Superior temporal gyrus (tissue), 1 donor: ENCODE measurements around the gene TCF7L1.

Source experiments
- DNase-seq: peaks from one replicate; pipeline ENCODE4 v3.0.0-alpha.2; 2016; ENCODE audit errors: extremely low spot score

TCF7L1 gene

GRCh38 chr2:85164145-85164569 lies 31.0 kb downstream of the TCF7L1 start:
- no peak for DNase-seq

DNA sequence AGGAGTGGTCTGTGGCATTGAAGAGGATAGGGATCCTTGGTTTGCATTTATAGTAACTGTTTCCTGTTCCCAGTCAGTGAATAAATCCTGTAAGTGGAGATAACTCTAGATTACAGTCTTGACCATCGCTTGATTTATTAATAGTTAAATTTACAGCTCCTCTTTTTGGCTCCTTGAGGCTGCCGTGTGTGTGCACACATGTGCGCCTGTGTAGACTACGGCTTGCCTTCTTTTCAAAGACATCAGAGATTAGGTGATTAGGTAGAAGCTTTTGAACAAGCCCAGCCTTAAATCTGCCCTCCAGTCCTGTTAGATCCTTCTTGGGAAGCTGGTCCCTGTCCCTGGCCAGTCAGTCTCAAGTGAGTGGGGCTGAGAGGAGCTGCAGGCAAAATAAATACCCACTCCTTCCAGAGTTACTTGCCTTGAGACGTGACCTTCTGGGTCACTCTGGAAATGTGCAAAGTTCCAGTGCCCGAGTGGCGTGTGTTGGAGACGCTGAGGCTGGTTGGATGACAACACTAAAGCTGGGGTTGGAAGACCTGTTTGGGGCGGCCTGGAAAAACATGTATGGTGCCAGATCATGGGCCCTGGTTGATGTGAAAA lies 32.0 kb downstream of the TCF7L1 start:
- no peak for DNase-seq

GRCh38 chr2:85166021-85166420 lies 32.8 kb downstream of the TCF7L1 start:
- DNase-seq = no peak

- no peak for DNase-seq
These were observed 34.3 kb downstream of the TCF7L1 start for GRCh38 chr2:85167479-85167878.

GRCh38 chr2:85168942-85169341 lies 35.8 kb downstream of the TCF7L1 start:
- DNase-seq = no peak

- no peak for DNase-seq
These were observed 36.4 kb downstream of the TCF7L1 start for GRCh38 chr2:85169581-85169980.

- DNase-seq = no peak
These were observed 37.8 kb downstream of the TCF7L1 start for GRCh38 chr2:85170938-85171475.

GRCh38 chr2:85171916-85172315 lies 38.7 kb downstream of the TCF7L1 start:
- DNase-seq = no peak

- DNase-seq = no peak
These were observed 40.7 kb downstream of the TCF7L1 start for GRCh38 chr2:85173909-85174308.

- no peak for DNase-seq
These were observed 41.8 kb downstream of the TCF7L1 start for GRCh38 chr2:85174943-85175342.

- no peak for DNase-seq
These were observed 42.4 kb downstream of the TCF7L1 start for GRCh38 chr2:85175369-85176299.

DNA sequence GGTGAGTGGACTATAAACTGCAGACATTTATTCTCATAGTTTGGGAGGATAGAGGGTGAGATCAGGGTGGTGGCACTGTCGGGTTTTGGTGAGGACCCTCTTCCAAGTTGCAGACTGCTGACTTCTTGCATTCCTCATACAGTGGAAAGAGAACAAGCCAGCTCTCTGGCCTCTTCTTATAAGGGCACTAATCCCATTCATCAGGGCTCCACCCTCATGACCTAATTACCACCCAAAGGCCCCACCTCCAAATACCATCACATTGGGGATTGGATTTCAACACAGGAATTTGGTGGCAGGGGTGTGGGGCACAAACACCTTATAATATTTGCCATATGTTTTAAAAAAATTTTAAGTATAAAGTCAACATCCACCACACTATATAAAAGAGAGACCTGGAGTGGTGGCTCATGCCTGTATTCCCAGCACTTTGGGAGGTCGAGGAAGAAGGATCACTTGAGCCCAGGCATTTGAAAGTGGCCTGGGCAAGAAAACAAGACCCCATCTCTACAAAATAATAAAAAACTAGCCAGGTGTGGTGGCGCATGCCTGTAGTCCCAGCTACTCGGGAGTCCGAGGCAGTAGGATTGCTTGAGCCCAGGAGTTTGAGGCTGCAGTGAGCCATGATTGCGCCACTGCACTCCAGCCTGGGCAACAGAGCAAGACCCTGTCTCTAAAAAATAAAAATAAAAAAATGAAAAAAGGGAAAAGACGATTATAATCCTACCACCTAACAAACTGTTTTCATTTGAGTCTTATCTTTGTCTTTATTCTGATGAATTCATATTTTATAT lies 44.0 kb downstream of the TCF7L1 start:
- no peak for DNase-seq

- no peak for DNase-seq
These were observed 45.0 kb downstream of the TCF7L1 start for GRCh38 chr2:85178154-85178553.

GRCh38 chr2:85178980-85179411 lies 45.8 kb downstream of the TCF7L1 start:
- no peak for DNase-seq

DNA sequence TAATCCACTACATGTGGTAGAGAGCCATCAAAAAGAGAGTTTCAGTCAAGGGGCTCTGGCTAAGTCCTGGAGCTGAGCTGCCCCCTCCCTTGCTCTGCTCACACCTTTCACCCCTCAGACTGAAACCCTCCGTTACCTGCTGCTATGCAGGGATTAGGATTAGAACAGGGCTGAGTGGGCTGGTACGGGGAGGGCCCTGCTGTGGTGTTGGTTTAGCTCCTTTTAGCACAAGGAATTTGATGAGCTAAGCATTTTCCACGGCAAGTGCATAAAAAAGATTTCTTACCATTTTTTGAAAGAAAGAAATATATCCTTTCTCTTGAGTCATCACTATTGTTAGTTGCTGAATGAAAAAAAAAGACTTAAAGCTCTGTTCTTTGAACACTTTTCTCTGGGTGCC lies 46.3 kb downstream of the TCF7L1 start:
- no peak for DNase-seq

- no peak for DNase-seq
These were observed 47.3 kb downstream of the TCF7L1 start for GRCh38 chr2:85180322-85181133.

DNA sequence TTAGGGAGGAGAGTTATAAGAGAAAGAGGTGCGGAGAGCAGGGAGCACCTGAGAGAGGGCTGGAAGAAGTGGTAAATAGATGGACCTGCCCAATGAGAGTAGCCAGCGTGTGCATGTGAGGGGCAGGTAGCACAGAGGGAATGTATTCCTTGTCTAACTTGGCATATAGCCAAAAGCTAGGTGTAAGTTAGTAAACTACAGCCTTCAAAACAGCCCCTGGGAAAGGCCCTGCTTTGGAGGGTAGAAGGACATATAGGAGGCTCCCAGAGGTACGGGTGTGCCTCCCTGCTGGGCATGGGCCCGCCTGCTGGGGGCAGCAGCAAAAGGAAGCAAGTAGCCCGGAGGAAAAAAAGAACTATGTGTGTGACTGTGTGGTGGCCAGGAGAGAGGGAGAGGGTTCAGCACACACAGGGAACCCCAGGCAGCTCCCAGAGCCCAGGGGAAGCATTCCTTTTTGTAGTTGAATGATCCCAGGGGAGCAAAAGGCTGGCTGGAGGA lies 48.0 kb downstream of the TCF7L1 start:
- no peak for DNase-seq

DNA sequence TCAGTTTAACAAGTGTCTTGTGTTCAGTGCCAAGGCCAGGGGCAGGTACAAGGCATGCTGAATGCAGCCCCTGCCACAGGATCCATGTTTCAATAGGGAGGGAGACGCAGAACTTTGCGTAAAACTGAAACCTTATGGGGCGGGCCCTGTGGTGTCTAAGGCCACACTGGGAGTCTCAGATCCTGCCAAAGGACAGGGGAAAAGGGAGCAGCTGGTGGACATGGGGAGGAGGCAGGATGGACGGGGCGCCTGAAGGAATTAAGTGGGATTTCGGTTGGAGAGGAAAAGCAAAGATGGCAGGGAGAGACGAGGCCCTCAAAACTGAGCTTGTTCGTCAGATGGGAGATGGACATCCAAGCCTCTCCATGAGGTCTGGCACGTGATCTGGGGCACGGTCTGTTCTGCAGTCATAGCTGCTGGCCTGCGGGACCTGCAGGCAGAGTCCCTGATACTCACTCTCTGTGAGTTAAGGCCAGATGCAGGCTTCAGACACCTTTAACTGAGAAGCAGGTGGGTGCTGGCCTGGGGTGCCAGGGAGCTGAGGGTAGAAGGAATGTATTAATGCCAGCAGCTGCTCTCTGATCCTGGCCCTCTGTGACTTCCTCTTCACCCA lies 48.8 kb downstream of the TCF7L1 start:
- no peak for DNase-seq

GRCh38 chr2:85183076-85183475 lies 49.9 kb downstream of the TCF7L1 start:
- DNase-seq = no peak

GRCh38 chr2:85183479-85183878 lies 50.3 kb downstream of the TCF7L1 start:
- no peak for DNase-seq

GRCh38 chr2:85184231-85184630 lies 51.0 kb downstream of the TCF7L1 start:
- DNase-seq = no peak
